Fibroblast of skin of scalp (primary cell): Measurements from ENCODE around the gene PTGER1. TPM values are rescaled to one million over a fixed set of nuclear protein-coding genes. Genes with fewer than 3 reads are reported as not detected.
"Not testable (repeated sequence)": the region's sequence is repeated elsewhere in the genome, so short reads cannot be mapped to it uniquely, and the experiment has no call there.

Source experiments
- DNase-seq: peaks from one replicate; pipeline ENCODE4 v3.0.0-alpha.2; 2013
- polyA plus RNA-seq, 2 experiments: library from polyadenylated mRNA; unstranded; fragments of 120-200 nt; gene quantifications; one replicate each; pipeline ENCODE4 v1.2.1, GENCODE V29; 2013; ENCODE audit not compliant: insufficient read length in 2 of 2

PTGER1 gene
- 1.4 TPM for polyA plus RNA-seq (2013, experiment 1 of 2; ENCODE audit: insufficient read length)
- polyA plus RNA-seq (2013, experiment 2 of 2; ENCODE audit: insufficient read length), result 1.2 TPM

- DNase-seq, result peak; percentile 57
Observed at GRCh38 chr19:14475251-14476073, at the start of gene PTGER1. PTGER1 (minus strand) TSS chr19:14475354; CDS start chr19:14474320, 1,034 bp downstream.

- DNase-seq, result no peak
Observed at GRCh38 chr19:14520543-14520942, 45.4 kb upstream of the PTGER1 start.

GRCh38 chr19:14519860-14520407, 44.8 kb upstream of the PTGER1 start:
- DNase-seq, result no peak

- DNase-seq, result no peak
Observed at GRCh38 chr19:14519245-14519859, 44.2 kb upstream of the PTGER1 start.

- peak; percentile 80 for DNase-seq
Observed at GRCh38 chr19:14517840-14518505, 42.8 kb upstream of the PTGER1 start, which contains the start of gene DNAJB1. DNAJB1 (minus strand) TSS chr19:14518397; CDS start chr19:14518349, 48 bp downstream.

- no peak for DNase-seq
Observed at GRCh38 chr19:14517446-14517839, 42.3 kb upstream of the PTGER1 start.

GRCh38 chr19:14516746-14517438, 41.7 kb upstream of the PTGER1 start:
- DNase-seq, result no peak

- DNase-seq, result no peak
Observed at GRCh38 chr19:14516048-14516534, 40.9 kb upstream of the PTGER1 start.

- no peak for DNase-seq
Observed at GRCh38 chr19:14515501-14516047, 40.4 kb upstream of the PTGER1 start.

GRCh38 chr19:14514215-14514863, 39.2 kb upstream of the PTGER1 start:
- no peak for DNase-seq

GRCh38 chr19:14512406-14512961, 37.3 kb upstream of the PTGER1 start:
- DNase-seq, result no peak

GRCh38 chr19:14511229-14511593, 36.1 kb upstream of the PTGER1 start:
- DNase-seq, result no peak

- DNase-seq, result peak; percentile 83
Observed at GRCh38 chr19:14510311-14511228, 35.4 kb upstream of the PTGER1 start.

GRCh38 chr19:14507704-14508542, 32.8 kb upstream of the PTGER1 start:
- DNase-seq, result peak; percentile 74

- peak; percentile 96 for DNase-seq
Observed at GRCh38 chr19:14505488-14506239, 30.5 kb upstream of the PTGER1 start.

- not testable (repeated sequence) for DNase-seq
Observed at GRCh38 chr19:14504575-14504974, 29.4 kb upstream of the PTGER1 start.

GRCh38 chr19:14503285-14503684, 28.1 kb upstream of the PTGER1 start:
- no peak for DNase-seq
